Endometrium (tissue), 2 donors: ENCODE data around the gene RIOK2.
"Not testable (repeated sequence)": the region's sequence is repeated elsewhere in the genome, so short reads cannot be mapped to it uniquely, and the experiment has no call there.

Experiments used
- FAIRE-seq: peaks from 2 replicates; lab custom pipeline; 2012; peaks lifted over from hg19 to GRCh38; lab: Jason Lieb, UNC
- donor health status: control.
- donor health status: control.

Gene RIOK2

GRCh38 chr5:97167435-97167834 is 15.6 kb downstream of the RIOK2 start:
- no peak for FAIRE-seq

- no peak for FAIRE-seq
These were observed 17.3 kb downstream of the RIOK2 start for GRCh38 chr5:97165726-97166125.

GRCh38 chr5:97164846-97165245 is 18.2 kb downstream of the RIOK2 start:
- FAIRE-seq: no peak

GRCh38 chr5:97163790-97164285 is 19.2 kb downstream of the RIOK2 start:
- no peak for FAIRE-seq

DNA sequence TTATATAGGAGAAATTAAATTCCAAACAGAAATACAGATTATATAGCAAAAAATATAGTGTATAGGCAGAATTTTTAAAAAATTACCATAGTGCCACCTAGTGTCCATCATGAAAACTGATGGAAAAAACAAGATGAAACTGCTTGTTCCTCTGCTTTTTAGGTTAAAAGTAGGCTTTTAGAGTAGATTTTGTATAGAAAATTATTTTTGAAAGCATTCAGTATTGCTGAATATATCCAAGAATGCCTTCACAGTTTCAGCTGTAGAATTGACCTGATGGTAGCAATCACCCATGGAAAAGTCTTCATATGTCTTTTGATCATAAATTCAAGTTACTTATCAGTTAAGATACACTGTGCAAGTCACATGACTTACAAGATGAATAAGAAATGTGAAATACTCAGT is 19.7 kb downstream of the RIOK2 start:
- FAIRE-seq: peak; percentile 80

DNA sequence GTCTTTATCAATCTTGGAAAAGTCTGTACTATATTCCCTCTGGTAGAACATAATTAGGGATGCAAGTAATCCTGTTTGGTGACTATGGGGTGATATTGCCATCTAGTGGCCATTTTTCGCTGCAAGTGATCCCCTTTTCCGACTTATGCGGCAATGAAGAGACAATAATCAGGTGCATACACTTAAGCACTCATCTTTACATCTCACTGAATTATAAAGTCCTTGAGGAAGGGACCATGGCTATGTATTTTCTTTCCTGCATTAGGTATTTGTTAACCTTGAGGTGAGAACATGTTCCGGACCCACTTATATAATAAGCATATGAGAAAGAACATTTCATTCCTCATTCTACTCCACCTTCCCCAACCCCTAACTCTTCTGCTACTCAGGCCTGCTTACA is 21.0 kb downstream of the RIOK2 start:
- FAIRE-seq: peak; percentile 82

DNA sequence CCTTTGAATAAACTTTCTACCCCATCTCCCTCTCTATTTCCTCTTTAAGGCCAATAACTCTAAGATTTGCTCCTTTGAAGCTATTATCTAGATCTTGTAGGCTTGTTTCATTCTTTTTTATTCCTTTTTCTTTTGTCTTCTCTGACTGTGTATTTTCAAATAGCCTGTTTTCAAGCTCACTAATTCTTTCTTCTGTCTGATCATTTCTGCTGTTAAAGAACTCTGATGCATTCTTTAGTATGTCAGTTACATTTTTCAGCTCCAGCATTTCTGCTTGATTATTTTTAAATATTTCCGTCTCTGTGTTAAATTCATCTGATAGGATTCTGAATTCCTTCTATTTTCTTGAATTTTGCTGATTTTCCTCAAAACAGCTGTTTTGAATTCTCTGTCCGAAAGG is 25.4 kb downstream of the RIOK2 start:
- no peak for FAIRE-seq

GRCh38 chr5:97151370-97151769 is 31.7 kb downstream of the RIOK2 start:
- no peak for FAIRE-seq

GRCh38 chr5:97150401-97150800 is 32.6 kb downstream of the RIOK2 start:
- no peak for FAIRE-seq

DNA sequence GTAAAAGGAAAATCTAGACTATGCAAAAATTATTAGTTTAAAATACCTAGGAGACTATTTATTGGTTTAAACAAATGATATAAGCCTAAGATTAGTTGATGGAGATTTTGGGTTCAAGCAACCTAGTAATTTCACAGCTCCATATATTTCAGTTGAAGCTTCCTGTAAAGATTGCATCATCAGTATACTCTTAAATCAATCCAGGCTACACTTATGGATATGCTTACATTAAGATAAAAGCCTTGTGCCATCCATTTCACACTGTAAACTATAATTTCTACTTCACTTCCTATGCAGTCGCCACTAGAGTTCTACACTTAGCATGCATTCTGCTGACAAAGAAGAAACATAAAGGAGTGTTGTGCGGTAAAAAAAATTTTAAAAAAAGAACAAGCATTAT is 33.3 kb downstream of the RIOK2 start:
- no peak for FAIRE-seq

DNA sequence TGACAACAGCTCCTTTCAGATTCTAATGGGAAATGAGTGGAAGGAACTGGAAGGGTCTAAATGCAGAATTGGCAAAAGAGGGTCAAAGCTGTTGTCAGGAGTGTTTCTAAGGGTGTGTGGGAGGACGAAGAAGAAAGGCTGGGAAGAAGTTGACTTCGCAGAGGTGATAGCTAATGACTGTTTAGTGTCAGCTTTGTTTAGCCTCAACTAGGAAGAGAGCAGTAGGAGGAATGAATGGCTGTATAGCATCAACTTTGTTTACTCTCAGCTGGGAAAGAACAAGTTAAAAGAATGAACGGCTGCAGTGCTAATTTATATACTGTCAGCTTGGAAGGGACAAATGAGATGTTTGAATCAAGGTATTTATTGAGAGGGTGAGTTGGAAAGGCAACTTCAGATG is 34.8 kb downstream of the RIOK2 start:
- no peak for FAIRE-seq

GRCh38 chr5:97143704-97144103 is 39.3 kb downstream of the RIOK2 start:
- no peak for FAIRE-seq

GRCh38 chr5:97142521-97143254 is 40.4 kb downstream of the RIOK2 start, which contains the start of gene LIX1:
TSS of gene LIX1 (minus strand) at chr5:97142611. CDS start at chr5:97142576, 35 bp downstream.
- FAIRE-seq: no peak

DNA sequence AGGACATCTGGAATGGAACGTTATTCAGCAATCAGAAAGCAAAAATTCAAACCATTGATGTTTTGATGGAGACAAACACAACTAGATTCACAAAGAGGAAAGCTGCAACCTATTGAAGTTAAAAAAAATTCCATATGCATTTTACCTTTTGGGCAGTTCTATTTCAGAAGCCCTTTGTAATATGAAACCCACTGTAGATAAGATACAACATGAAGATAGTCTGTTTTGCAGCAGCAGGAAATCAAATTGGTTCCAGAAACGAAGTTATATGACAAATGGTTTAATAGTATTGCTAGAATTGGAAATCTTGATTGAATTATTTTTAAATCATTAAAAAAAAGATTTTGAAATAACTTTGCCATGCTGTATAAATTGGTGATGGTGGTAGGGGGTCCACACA is 41.5 kb downstream of the RIOK2 start:
- no peak for FAIRE-seq

- no peak for FAIRE-seq
These were observed 42.0 kb downstream of the RIOK2 start for GRCh38 chr5:97141031-97141430.

- not testable (repeated sequence) for FAIRE-seq
These were observed 42.8 kb downstream of the RIOK2 start for GRCh38 chr5:97140250-97140649.

- no peak for FAIRE-seq
These were observed 46.6 kb downstream of the RIOK2 start for GRCh38 chr5:97136475-97136874.

DNA sequence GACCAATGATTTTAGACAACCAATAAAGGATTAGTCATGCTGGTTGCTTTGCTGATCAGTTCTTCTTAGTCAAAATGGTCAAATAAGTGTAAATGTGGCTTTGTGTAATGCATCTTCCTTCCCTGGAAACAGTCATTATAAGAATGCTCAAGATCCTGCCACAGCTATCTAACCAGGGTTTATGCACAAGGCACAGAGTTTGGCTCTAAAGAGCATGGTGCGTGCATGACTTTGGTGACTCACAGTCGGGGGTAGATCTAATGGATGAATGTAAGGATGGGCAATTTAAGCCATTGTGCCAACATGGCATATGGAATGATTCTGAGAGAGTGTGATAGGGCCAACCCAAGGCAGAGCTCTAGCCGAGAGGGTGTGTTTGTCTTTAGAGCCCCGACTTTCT is 47.2 kb downstream of the RIOK2 start:
- no peak for FAIRE-seq

GRCh38 chr5:97134634-97135033 is 48.4 kb downstream of the RIOK2 start:
- FAIRE-seq: no peak

GRCh38 chr5:97133101-97133500 is 49.9 kb downstream of the RIOK2 start:
- FAIRE-seq: no peak

DNA sequence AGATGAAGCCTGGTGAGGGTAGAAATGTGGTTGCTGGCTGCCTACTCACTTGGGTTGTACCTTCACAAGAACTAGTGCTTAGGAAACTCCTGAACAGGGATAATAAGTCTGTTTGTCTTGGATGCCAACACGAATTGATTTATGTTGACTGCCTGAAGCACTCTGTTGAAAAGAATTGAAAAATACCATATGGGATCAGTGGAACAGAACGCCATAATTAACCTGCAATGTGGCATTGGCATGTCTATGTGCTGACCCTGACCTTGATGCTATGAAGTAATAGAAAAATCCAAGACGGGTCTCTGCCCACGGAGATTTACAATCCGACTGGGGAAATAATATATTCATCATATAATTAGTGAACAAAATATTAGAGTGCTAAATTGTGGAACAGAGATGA is 51.1 kb downstream of the RIOK2 start:
- no peak for FAIRE-seq

DNA sequence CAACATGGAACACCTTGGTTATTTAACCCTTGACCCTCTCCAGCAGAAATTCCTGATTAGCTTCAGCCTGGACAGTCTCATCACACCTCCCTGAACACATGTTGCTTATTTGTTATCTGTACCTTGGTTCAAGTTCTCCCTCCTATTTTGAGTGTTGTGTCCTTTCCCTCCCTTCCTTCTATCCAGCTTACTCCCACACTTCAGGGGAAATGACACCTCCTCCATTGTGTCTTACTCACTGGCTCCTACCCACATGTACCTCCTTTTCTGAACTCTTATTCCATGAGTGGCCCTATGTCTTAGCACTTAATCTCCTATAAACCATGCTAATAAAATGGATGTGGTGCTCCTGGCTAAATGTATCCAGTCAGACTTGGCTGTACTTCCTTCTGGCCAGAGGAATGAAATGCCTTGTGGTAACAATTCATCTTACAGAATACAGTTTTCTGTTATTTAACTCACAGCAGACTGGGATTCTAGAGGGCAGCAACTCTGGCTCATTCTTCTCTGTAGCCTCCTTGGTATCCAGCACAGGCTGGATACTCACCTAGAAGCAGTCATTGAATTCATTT is 51.8 kb downstream of the RIOK2 start:
- no peak for FAIRE-seq

DNA sequence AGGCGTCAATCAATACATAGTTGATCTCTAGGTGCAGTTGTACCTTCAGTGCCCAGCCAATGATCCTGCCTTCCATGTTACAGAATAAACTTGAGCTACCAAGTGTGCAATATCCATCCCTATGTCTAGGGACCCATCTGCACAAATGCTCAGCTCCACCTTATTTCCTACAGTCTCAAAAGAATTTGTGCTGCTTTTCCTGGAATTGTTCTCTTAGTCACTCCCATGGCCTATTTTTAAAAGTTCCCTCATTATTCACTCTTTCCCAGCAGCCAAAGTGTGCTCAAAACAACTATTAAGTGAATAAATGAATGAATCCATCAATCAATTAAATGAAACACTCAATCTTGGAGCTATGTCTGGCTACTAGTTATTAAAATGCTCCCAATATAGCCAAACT is 55.3 kb downstream of the RIOK2 start:
- FAIRE-seq: no peak

DNA sequence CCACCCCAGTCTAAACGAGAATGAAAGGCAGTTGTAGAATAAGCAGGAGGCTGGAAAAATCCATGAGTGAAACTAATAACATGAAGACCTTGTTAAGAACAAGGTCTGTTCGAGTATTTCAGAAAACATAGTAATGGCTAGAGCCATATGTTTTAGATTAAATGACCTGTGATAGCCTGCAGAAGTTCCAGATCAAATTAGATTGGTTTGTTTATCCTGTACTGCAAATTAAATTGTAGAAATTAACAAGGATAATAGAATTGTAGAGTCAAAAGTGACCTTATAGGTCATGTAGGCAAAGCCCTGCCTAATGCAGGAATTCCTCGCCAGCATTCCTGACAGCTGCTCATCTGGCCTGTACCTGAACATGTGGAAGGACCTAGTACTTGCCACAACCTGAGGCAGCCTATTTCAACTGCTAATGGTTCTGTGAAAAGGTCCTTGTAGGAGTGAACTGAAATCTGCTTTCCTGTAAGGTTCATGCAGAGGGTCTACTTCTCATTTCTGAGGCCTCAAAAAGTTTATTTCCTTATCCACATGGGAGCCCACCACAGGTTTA is 57.8 kb downstream of the RIOK2 start:
- no peak for FAIRE-seq
